GM23338 (cell line): ENCODE data around the gene LPIN1.

Experiments used
- CREB1 ChIP-seq: fragments of 250-450 bp; sonication (Bioruptor Pico); IDR thresholded peaks from 2 replicates; pipeline ENCODE4 v1.5.0; 2020; ENCODE audit warnings: low read depth, mild to moderate bottlenecking, moderate library complexity
- EZH2 ChIP-seq: fragments of 200-600 bp; sonication (generic); IDR thresholded peaks from one replicate; pipeline ENCODE4 v1.8.0; 2017; ENCODE audit warnings: antibody characterized with exemption, mild to moderate bottlenecking, low read depth; ENCODE audit not compliant: unreplicated experiment
- EZH2phosphoT487 ChIP-seq: fragments of 200-600 bp; sonication (generic); IDR thresholded peaks from one replicate; pipeline ENCODE4 v1.8.1; 2018; ENCODE audit warnings: antibody characterized with exemption; ENCODE audit not compliant: unreplicated experiment
- JUNB ChIP-seq: IDR thresholded peaks from one replicate; pipeline ENCODE4 v1.6.1; 2016; ENCODE audit warnings: antibody characterized with exemption; ENCODE audit not compliant: unreplicated experiment
- NANOG ChIP-seq: IDR thresholded peaks from 2 replicates; pipeline ENCODE4 v1.6.1; 2016; ENCODE audit warnings: antibody characterized with exemption, borderline replicate concordance
- POLR2AphosphoS5 ChIP-seq: IDR thresholded peaks from 2 replicates; pipeline ENCODE4 v1.6.1; 2016; ENCODE audit warnings: antibody characterized with exemption, low read depth
- STAT1 ChIP-seq: IDR thresholded peaks from one replicate; pipeline ENCODE4 v1.6.1; 2016; ENCODE audit warnings: antibody characterized with exemption; ENCODE audit not compliant: unreplicated experiment
- ZNF114 ChIP-seq: fragments of 250-450 bp; sonication (Bioruptor Pico); IDR thresholded peaks from 2 replicates; pipeline ENCODE4 v1.5.0; 2020; ENCODE audit warnings: mild to moderate bottlenecking, moderate library complexity
- ZNF331 ChIP-seq: fragments of 250-450 bp; sonication (Bioruptor Pico); IDR thresholded peaks from 2 replicates; pipeline ENCODE4 v1.5.0; 2020; ENCODE audit warnings: low read depth, mild to moderate bottlenecking, moderate library complexity
- TF ChIP-seq, protein P1 (sequence below): IDR thresholded peaks from one replicate; pipeline ENCODE4 v1.6.1; 2018; ENCODE audit warnings: antibody characterized with exemption; ENCODE audit not compliant: unreplicated experiment
- TF ChIP-seq, protein P2 (sequence below), 2 experiments: fragments of 200-600 bp in 1 of 2; sonication (generic) in 1 of 2; conservative IDR thresholded peaks; 2 replicates each; pipeline versions ENCODE4 v1.5.1 to v1.6.1; 2016 to 2017; ENCODE audit warnings: antibody characterized with exemption in 2 of 2, low read depth in 2 of 2, mild to moderate bottlenecking in 2 of 2, moderate library complexity in 1 of 2
- TF ChIP-seq, protein P3 (sequence below): fragments of 250-450 bp; sonication (Bioruptor Pico); IDR thresholded peaks from 2 replicates; pipeline ENCODE4 v1.5.0; 2020; ENCODE audit warnings: mild to moderate bottlenecking, moderate library complexity
- TF ChIP-seq, protein P4 (sequence below): IDR thresholded peaks from 2 replicates; pipeline ENCODE4 v1.6.1; 2016; ENCODE audit warnings: antibody characterized with exemption

DNA sequence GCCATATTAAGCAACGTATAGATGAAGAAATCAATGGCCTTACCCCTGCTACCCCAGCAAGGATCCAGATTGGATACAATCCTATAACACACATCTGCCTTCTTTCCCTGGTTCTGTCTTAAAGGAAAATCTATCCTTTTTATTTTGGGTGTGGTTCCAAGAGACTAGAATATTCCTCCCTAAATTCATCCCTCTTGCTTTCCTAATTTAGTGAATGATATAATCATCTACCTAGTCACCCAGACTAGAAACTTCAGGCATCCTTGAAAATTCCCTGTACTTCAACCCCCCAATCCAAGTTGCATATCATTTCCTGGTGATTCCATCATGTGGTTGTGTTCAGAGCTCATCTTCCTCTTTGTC, 35.1 kb upstream of the LPIN1 start:
- TF ChIP-seq, protein P1, sequence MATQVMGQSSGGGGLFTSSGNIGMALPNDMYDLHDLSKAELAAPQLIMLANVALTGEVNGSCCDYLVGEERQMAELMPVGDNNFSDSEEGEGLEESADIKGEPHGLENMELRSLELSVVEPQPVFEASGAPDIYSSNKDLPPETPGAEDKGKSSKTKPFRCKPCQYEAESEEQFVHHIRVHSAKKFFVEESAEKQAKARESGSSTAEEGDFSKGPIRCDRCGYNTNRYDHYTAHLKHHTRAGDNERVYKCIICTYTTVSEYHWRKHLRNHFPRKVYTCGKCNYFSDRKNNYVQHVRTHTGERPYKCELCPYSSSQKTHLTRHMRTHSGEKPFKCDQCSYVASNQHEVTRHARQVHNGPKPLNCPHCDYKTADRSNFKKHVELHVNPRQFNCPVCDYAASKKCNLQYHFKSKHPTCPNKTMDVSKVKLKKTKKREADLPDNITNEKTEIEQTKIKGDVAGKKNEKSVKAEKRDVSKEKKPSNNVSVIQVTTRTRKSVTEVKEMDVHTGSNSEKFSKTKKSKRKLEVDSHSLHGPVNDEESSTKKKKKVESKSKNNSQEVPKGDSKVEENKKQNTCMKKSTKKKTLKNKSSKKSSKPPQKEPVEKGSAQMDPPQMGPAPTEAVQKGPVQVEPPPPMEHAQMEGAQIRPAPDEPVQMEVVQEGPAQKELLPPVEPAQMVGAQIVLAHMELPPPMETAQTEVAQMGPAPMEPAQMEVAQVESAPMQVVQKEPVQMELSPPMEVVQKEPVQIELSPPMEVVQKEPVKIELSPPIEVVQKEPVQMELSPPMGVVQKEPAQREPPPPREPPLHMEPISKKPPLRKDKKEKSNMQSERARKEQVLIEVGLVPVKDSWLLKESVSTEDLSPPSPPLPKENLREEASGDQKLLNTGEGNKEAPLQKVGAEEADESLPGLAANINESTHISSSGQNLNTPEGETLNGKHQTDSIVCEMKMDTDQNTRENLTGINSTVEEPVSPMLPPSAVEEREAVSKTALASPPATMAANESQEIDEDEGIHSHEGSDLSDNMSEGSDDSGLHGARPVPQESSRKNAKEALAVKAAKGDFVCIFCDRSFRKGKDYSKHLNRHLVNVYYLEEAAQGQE, result no peak
- TF ChIP-seq, protein P2, sequence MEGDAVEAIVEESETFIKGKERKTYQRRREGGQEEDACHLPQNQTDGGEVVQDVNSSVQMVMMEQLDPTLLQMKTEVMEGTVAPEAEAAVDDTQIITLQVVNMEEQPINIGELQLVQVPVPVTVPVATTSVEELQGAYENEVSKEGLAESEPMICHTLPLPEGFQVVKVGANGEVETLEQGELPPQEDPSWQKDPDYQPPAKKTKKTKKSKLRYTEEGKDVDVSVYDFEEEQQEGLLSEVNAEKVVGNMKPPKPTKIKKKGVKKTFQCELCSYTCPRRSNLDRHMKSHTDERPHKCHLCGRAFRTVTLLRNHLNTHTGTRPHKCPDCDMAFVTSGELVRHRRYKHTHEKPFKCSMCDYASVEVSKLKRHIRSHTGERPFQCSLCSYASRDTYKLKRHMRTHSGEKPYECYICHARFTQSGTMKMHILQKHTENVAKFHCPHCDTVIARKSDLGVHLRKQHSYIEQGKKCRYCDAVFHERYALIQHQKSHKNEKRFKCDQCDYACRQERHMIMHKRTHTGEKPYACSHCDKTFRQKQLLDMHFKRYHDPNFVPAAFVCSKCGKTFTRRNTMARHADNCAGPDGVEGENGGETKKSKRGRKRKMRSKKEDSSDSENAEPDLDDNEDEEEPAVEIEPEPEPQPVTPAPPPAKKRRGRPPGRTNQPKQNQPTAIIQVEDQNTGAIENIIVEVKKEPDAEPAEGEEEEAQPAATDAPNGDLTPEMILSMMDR (conservative IDR thresholded peaks at IDR 0.05; ENCODE audit: low read depth in 2 of 2), result no peak
- TF ChIP-seq NANOG, result no peak
- TF ChIP-seq ZNF114 (CRISPR knock-in tag), result no peak
- TF ChIP-seq POLR2AphosphoS5, result no peak
- no peak for TF ChIP-seq EZH2
- TF ChIP-seq STAT1, result no peak
- TF ChIP-seq EZH2phosphoT487, result no peak
- no peak for TF ChIP-seq CREB1
- TF ChIP-seq JUNB, result no peak
- no peak for TF ChIP-seq ZNF331 (CRISPR knock-in tag)
- TF ChIP-seq, protein P3, sequence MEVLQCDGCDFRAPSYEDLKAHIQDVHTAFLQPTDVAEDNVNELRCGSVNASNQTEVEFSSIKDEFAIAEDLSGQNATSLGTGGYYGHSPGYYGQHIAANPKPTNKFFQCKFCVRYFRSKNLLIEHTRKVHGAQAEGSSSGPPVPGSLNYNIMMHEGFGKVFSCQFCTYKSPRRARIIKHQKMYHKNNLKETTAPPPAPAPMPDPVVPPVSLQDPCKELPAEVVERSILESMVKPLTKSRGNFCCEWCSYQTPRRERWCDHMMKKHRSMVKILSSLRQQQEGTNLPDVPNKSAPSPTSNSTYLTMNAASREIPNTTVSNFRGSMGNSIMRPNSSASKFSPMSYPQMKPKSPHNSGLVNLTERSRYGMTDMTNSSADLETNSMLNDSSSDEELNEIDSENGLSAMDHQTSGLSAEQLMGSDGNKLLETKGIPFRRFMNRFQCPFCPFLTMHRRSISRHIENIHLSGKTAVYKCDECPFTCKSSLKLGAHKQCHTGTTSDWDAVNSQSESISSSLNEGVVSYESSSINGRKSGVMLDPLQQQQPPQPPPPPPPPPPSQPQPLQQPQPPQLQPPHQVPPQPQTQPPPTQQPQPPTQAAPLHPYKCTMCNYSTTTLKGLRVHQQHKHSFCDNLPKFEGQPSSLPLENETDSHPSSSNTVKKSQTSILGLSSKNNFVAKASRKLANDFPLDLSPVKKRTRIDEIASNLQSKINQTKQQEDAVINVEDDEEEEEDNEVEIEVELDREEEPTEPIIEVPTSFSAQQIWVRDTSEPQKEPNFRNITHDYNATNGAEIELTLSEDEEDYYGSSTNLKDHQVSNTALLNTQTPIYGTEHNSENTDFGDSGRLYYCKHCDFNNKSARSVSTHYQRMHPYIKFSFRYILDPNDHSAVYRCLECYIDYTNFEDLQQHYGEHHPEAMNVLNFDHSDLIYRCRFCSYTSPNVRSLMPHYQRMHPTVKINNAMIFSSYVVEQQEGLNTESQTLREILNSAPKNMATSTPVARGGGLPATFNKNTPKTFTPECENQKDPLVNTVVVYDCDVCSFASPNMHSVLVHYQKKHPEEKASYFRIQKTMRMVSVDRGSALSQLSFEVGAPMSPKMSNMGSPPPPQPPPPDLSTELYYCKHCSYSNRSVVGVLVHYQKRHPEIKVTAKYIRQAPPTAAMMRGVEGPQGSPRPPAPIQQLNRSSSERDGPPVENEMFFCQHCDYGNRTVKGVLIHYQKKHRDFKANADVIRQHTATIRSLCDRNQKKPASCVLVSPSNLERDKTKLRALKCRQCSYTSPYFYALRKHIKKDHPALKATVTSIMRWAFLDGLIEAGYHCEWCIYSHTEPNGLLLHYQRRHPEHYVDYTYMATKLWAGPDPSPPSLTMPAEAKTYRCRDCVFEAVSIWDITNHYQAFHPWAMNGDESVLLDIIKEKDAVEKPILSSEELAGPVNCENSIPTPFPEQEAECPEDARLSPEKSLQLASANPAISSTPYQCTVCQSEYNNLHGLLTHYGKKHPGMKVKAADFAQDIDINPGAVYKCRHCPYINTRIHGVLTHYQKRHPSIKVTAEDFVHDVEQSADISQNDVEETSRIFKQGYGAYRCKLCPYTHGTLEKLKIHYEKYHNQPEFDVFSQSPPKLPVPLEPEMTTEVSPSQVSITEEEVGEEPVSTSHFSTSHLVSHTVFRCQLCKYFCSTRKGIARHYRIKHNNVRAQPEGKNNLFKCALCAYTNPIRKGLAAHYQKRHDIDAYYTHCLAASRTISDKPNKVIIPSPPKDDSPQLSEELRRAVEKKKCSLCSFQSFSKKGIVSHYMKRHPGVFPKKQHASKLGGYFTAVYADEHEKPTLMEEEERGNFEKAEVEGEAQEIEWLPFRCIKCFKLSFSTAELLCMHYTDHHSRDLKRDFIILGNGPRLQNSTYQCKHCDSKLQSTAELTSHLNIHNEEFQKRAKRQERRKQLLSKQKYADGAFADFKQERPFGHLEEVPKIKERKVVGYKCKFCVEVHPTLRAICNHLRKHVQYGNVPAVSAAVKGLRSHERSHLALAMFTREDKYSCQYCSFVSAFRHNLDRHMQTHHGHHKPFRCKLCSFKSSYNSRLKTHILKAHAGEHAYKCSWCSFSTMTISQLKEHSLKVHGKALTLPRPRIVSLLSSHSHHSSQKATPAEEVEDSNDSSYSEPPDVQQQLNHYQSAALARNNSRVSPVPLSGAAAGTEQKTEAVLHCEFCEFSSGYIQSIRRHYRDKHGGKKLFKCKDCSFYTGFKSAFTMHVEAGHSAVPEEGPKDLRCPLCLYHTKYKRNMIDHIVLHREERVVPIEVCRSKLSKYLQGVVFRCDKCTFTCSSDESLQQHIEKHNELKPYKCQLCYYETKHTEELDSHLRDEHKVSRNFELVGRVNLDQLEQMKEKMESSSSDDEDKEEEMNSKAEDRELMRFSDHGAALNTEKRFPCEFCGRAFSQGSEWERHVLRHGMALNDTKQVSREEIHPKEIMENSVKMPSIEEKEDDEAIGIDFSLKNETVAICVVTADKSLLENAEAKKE, result no peak
- TF ChIP-seq, protein P4, sequence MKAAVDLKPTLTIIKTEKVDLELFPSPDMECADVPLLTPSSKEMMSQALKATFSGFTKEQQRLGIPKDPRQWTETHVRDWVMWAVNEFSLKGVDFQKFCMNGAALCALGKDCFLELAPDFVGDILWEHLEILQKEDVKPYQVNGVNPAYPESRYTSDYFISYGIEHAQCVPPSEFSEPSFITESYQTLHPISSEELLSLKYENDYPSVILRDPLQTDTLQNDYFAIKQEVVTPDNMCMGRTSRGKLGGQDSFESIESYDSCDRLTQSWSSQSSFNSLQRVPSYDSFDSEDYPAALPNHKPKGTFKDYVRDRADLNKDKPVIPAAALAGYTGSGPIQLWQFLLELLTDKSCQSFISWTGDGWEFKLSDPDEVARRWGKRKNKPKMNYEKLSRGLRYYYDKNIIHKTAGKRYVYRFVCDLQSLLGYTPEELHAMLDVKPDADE, result no peak
